Renal pelvis (tissue), 4 donors: ENCODE data around the gene UBE4B. TPM values are rescaled to one million over a fixed set of nuclear protein-coding genes. Genes with fewer than 3 reads are reported as not detected.
"Not testable (repeated sequence)": the region's sequence is repeated elsewhere in the genome, so short reads cannot be mapped to it uniquely, and the experiment has no call there.

Source experiments
- DNase-seq: peaks from one replicate; pipeline ENCODE4 v3.0.0-alpha.2; 2013
- polyA plus RNA-seq, 3 donors: library from polyadenylated mRNA; unstranded; fragments of 120-200 nt; gene quantifications; one replicate each; pipeline ENCODE4 v1.2.1, GENCODE V29; 2013; ENCODE audit not compliant: insufficient read length in 3 of 3

Gene UBE4B
- polyA plus RNA-seq, 3 donors: 48.6 to 58.8 (median 58.2) TPM

DNA sequence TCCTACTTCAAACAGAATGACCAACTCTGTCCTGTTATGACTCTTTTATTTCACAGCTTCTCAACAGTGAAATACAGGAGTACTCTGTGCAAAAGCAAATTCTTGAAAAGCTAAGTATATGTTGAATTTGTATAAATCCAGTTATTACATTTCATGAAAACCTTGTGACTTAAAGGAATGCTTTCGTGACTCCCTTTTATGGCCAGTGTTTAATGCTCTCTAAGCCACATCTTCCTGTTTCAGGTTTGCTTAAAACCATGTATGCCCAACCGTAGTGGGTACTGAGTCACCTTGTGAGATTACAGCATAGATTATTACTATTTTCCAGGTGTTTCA lies 137.4 kb downstream of the UBE4B start:
- DNase-seq: no peak

DNA sequence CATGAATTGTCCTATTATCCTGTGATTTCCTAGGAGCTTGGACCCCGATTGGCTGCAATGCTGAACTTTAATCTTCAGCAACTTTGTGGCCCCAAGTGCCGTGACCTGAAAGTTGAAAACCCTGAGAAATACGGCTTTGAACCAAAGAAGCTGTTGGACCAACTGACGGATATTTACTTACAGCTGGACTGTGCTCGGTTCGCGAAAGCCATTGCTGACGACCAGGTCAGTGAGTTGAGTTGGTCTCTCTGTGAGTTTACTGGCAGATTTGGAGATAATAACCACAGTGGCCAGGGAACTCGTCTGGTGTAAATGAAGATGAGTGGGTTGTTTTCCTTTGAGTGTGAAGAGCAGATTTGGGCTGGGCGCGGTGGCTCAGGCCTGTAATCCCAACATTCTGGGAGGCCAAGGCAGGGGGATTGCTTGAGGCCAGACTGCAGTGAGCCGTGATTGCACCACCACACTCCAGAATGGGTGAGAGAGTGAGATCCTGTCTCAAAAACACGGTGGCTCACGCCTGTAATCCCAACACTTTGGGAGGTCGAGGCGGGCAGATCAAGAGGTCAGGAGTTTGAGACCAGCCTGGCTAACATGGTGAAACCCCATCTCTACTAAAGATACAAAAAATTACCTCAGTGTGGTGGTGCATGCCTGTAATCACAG lies 138.5 kb downstream of the UBE4B start:
- DNase-seq: no peak

- DNase-seq: no peak
Observed at GRCh38 chr1:10171995-10172669, 139.4 kb downstream of the UBE4B start.

DNA sequence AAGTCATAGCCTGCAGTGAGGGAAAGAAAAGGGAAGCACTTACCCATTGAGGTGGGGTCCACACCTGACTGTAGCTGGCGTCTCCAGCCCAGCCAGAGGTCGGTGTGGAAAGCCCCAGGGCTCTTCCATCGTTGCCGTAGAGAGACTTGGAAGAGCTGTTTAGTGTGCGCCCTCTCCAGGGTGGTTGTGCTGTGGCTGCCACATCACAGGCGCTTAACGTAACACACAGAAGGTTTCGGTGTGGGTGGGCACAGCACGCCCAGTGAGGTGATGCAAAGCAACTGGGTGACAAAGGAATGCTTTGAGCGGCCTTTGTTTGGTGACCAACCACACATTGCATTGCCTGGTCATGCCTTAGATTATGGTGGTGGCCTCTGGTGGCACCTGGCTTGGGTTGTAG lies 140.8 kb downstream of the UBE4B start:
- no peak for DNase-seq

DNA sequence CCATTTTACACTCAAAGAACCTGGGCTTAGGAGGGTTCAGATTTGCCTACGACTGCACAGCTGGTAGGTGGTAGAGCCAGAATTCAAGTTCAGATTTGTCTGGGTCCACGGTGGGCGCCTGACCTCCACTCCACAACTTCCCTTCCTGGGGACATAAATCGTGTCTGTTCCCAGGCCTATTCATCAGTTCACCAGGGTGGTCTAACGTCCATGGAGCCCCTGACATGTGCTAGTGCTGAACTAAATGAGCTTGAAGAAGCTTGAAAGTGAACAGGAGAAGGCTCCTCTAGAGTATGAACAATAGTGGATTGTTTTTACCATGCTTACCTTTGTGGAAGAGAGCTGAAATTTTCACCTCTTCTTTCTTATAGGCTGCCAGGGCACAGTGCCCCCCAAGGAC lies 145.1 kb downstream of the UBE4B start:
- DNase-seq: no peak

GRCh38 chr1:10178597-10179405 lies 146.0 kb downstream of the UBE4B start:
- DNase-seq: no peak

DNA sequence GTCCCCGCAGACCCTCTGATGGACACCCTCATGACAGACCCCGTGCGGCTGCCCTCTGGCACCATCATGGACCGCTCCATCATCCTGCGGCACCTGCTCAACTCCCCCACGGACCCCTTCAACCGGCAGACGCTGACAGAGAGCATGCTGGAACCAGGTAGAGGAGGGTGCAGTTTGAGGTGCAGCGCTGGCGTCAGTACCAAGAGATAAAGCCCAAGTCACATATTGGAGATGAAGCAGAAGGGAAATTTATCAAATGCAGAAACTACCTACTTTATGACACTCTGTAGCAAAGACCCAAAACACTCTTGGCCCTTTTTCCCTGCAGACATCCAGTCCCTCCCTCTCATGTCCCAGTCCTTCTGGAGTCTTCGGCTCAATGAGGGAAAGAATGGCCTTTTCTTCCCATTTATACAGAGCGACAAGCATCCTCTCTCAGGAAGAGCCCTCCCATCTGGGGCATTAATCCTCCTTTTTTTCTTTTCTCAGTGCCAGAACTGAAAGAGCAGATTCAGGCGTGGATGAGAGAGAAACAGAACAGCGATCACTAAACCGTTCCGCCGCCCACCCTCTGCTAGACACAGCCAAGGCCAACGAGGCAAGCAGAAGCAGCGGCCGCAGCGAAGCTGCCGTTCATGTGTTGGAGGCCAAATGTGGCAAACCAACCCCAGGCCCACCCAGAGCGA lies 146.8 kb downstream of the UBE4B start:
- DNase-seq: no peak

DNA sequence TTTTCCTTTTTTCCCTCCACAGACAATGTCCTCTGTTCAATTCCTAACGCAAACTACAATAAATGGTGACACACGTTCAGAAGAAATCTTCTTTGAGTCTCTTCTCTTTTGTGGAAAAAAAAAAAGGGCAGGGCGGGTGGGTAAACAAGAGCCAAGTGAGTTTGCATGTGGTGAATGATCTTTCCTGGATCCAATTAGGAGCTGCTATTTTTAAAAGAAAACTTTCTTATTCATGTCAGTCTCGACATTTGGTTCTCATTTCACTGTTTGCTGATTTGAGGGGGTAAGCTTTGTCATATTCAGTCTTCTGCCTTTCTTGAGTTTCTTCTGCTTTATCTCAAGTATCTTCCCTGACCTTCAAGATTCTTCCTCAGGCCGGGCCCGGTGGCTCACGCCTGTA lies 148.4 kb downstream of the UBE4B start:
- no peak for DNase-seq

DNA sequence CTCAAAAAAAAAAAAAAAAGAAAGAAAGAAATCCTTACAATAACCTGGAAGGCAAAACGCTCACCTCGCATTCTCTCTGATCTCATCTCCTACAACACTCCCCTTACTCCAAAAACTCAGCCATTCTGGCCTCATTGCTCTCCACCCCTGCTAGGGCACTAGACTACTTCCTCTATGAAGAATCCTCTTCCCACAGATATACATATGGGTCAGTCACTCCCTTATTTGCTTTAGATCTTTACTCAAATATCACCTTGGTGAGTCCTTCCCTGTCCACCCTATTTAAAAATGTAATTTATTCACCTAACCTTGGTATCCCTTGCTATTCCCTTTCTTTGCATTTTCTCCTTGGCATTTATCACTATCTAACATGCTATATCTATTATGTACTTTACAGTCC lies 153.0 kb downstream of the UBE4B start:
- DNase-seq: no peak

DNA sequence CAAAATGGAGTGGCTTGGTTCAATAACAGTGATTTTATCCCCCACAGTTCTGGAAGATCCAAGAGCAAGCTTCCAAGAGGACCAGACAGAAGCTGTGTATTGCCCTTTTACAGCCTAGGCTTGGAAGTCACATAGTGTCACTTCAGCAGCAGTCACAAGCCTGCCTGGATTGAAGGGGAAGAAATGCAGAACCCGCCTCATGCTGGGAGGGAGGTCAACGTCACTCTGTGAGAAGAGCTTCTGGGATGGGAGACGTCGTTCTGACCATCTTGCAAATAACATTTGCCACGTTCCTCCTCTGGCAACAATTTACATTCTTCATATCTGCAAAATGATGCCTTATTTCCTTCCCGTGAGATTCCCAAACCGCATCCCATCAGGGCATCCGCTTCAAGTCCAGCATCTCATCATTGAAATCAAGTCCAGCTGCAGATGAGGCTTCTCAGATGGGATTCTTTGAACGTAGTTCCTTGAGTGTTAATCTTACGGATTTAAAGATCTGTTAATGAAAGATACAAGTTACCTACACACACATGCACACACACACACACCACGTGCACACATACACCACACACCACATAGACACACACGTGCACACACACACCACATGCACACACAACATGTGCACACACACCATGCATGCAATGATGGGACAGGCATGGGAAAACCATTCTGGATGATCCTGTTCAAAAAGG lies 153.7 kb downstream of the UBE4B start:
- no peak for DNase-seq

GRCh38 chr1:10187026-10187334 lies 154.2 kb downstream of the UBE4B start:
- no peak for DNase-seq

- no peak for DNase-seq
Observed at GRCh38 chr1:10188133-10188650, 155.4 kb downstream of the UBE4B start.

DNA sequence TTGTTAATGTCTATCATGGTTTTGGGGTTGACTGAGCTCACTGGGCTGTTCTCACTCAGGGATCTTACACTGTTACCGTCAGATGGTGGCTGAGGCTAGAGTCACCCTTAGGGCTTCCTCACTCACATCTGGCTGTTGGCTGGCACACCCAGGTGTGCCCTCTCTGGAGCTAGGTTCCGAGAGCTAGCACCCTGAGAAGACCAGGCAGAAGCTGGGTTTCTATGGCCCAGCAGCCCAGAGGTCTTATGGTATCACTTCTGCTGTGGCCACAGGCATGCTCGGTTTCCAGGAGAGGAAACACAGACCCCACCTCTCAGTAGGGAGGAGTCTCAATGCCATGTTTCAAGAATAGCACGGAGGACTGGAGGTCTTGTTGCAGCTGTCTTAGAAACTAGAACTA lies 156.9 kb downstream of the UBE4B start:
- no peak for DNase-seq

DNA sequence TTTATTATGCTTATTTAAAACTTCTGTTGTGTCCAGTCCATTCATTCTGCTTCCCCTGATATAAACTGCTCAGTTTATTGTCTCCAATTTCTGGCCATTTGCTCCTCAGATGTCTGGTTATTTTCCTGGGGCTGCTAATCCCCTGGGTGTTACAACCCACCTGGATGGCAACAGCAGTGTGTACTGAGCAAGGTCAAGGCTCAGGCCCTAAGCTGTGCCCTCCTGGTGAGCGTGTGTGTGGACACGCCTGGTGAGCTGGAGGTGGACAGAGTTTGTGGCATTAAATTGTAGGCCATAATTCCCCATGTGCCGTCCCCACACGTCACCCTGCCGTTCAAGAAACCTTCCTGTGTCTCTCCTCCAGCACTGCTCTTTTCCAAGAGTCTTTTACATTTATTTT lies 159.5 kb downstream of the UBE4B start:
- DNase-seq: no peak

- no peak for DNase-seq
Observed at GRCh38 chr1:10193288-10193687, 160.5 kb downstream of the UBE4B start.

GRCh38 chr1:10195570-10195969 lies 162.8 kb downstream of the UBE4B start:
- DNase-seq: no peak

GRCh38 chr1:10196976-10197375 lies 164.2 kb downstream of the UBE4B start:
- DNase-seq: no peak

DNA sequence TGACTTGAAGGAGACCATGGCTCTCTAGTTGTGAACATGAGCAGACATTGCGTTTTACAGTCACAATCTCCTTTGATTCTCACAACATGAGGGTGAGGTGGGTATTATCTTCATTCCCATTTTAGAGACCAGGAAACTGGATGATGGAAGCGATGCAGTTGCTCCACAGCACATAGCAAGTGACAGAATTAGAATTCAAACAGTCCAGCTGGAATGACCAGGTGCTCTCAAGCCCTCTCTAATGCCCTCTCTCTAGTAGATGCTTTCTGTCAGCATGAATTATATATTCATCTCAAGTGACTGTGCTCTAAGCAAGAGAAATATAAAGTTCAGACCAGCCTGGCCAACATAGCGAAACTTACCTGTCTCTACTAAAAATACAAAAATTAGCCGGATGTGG lies 167.9 kb downstream of the UBE4B start:
- DNase-seq: no peak

DNA sequence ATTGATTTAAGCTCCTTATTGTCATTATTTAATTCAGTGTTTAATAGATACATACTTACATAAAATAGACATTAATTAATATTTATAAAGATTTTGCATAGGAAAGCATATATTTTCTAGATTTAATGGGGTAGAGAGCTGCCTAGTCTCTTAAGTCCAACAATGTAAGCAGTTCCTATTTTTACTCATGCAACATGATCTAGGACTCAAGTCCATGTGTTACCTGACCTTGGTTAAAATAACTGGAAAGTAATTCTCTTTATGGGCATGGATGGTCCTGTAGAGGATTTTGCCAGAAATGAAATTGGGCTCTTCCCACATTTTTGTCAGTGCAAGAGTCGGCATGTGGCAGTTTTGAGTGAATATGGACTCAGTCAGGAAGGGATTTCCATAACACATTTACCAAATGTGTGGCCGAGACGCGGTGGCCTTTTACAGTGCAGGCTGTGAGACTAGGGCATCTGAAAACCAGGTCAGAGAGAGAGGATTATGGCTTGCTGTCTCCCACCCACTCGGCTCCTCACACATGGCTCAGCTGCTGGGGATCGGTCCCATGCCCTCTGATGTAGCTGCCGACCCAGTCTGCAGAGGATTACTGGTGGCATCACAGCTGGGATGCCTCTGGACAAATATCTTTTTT lies 171.4 kb downstream of the UBE4B start:
- no peak for DNase-seq

DNA sequence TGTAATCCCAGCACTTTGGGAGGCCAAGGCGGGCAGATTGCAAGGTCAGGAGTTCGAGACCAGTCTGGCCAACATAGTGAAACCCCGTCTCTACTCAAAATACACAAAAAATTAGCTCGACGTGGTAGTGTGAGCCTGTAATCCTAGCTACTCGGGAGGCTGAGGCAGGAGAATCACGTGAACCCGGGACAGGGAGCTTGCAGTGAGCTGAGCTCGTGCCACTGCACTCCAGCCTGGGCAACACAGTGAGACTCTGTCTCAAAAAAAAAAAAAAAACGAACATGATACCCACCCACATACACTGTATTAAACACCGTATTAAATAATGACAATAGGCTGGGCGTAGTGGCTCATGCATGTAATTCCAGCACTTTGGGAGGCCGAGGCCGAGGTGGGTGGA lies 172.4 kb downstream of the UBE4B start:
- not testable (repeated sequence) for DNase-seq

GRCh38 chr1:10207810-10208209 lies 175.1 kb downstream of the UBE4B start:
- no peak for DNase-seq
